NCI-H1048 (cell line): ENCODE results near the gene RNF130.
A peak's percentile ranks its signal among the peaks of the same experiment; 100 is the strongest.

ENCODE experiments used
- DNase-seq: peaks from one replicate; lab custom pipeline; 2025; lab: John Stamatoyannopoulos, UW

RNF130 gene

GRCh38 chr5:180084638-180085561, 13.3 kb upstream of the RNF130 start:
- DNase-seq: no peak

GRCh38 chr5:180083529-180084060, 12.0 kb upstream of the RNF130 start:
- DNase-seq: no peak

GRCh38 chr5:180082633-180083420, 11.3 kb upstream of the RNF130 start:
- no peak for DNase-seq

- no peak for DNase-seq
These were observed 9.9 kb upstream of the RNF130 start for GRCh38 chr5:180081481-180081880.

GRCh38 chr5:180080486-180081280, 9.1 kb upstream of the RNF130 start:
- DNase-seq: no peak

GRCh38 chr5:180079702-180080466, 8.3 kb upstream of the RNF130 start:
- no peak for DNase-seq

GRCh38 chr5:180078348-180078747, 6.8 kb upstream of the RNF130 start:
- no peak for DNase-seq

- DNase-seq: no peak
These were observed 6.2 kb upstream of the RNF130 start for GRCh38 chr5:180077594-180078284.

GRCh38 chr5:180075703-180076102, 4.1 kb upstream of the RNF130 start:
- DNase-seq: no peak

- no peak for DNase-seq
These were observed 2.9 kb upstream of the RNF130 start for GRCh38 chr5:180074462-180074861.

GRCh38 chr5:180072556-180072955, 997 bp upstream of the RNF130 start:
- DNase-seq: no peak

GRCh38 chr5:180072256-180072548, 643 bp upstream of the RNF130 start:
- no peak for DNase-seq

GRCh38 chr5:180070756-180071530, 616 bp downstream of the RNF130 start:
- DNase-seq: no peak

GRCh38 chr5:180069589-180070247, 1.8 kb downstream of the RNF130 start:
- no peak for DNase-seq

- DNase-seq: no peak
These were observed 3.0 kb downstream of the RNF130 start for GRCh38 chr5:180068519-180069090.

GRCh38 chr5:180067986-180068385, 3.6 kb downstream of the RNF130 start:
- peak; percentile 33 for DNase-seq

GRCh38 chr5:180060192-180060591, 11.4 kb downstream of the RNF130 start:
- no peak for DNase-seq

GRCh38 chr5:180059326-180059725, 12.2 kb downstream of the RNF130 start:
- no peak for DNase-seq

GRCh38 chr5:180056153-180056552, 15.4 kb downstream of the RNF130 start:
- no peak for DNase-seq
